Retina (tissue), 1 donor: ENCODE measurements around the gene CDAN1.
"Not testable (repeated sequence)": the region's sequence is repeated elsewhere in the genome, so short reads cannot be mapped to it uniquely, and the experiment has no call there.

Experiments
- DNase-seq: peaks from one replicate; pipeline ENCODE4 v3.0.0-alpha.2; 2016

The CDAN1 gene, protein sequence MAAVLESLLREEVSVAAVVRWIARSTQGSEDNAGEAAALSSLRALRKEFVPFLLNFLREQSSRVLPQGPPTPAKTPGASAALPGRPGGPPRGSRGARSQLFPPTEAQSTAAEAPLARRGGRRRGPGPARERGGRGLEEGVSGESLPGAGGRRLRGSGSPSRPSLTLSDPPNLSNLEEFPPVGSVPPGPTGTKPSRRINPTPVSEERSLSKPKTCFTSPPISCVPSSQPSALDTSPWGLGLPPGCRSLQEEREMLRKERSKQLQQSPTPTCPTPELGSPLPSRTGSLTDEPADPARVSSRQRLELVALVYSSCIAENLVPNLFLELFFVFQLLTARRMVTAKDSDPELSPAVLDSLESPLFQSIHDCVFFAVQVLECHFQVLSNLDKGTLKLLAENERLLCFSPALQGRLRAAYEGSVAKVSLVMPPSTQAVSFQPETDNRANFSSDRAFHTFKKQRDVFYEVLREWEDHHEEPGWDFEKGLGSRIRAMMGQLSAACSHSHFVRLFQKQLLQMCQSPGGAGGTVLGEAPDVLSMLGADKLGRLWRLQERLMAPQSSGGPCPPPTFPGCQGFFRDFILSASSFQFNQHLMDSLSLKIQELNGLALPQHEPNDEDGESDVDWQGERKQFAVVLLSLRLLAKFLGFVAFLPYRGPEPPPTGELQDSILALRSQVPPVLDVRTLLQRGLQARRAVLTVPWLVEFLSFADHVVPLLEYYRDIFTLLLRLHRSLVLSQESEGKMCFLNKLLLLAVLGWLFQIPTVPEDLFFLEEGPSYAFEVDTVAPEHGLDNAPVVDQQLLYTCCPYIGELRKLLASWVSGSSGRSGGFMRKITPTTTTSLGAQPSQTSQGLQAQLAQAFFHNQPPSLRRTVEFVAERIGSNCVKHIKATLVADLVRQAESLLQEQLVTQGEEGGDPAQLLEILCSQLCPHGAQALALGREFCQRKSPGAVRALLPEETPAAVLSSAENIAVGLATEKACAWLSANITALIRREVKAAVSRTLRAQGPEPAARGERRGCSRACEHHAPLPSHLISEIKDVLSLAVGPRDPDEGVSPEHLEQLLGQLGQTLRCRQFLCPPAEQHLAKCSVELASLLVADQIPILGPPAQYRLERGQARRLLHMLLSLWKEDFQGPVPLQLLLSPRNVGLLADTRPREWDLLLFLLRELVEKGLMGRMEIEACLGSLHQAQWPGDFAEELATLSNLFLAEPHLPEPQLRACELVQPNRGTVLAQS

DNA sequence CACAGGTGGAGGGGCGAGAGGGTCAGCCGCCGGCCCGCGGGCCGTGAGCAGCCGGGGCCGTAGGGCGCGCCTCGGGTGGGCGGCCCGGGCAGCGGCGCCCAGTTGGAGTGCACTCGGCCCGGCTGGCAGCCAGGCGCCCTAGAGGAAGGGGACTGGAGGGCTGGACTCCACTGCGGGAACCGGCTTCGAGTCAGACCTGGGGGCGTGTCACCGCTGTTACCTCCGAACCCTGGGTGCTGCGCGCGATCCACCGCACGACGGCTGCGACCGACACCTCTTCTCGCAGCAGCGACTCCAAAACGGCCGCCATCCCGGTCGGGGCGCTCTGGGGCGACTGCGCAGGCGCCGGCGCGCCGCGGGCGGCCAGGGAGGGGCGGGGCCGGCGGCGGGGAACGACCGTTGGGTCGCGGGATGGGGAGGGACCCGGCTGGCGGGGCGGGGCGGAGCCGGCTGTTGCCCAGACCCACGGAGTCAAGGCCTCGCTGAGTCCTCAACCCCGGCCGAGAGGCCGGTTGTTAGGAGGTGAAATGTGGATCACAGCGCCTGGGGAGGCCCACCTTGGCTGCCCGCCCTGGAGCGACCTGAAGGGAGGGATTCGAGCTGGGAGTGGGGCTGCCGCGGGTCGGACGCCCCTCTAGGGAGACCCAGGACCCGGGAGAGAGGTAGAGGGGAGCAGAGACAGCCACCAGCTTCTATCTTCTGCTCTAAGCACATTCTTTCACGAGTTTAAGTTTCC is at the start of gene CDAN1:
TSS of gene CDAN1 (minus strand) at position 336 of the 736 bp plus-strand sequence. CDS start at position 310, 26 bp downstream.
- peak; percentile 89 for DNase-seq

DNA sequence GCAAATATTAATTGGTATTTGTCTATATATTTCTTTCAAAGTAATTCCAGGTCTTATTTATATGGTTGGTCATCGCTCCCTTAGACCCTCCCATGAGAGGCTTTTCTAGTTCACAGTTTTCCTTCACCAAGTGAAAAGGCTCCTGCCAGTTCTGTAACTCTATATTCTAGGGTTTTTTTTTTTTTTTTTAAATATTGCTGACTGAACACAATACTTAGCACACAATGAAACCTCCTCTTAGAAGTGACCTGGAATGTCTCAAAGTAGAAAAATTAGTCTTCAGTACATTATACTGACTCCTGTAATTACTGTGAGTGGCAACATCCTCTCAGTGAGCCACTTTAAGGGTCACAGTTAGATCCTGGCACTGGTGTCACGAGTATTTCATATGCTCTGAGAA is 48.6 kb upstream of the CDAN1 start:
- DNase-seq, result no peak

DNA sequence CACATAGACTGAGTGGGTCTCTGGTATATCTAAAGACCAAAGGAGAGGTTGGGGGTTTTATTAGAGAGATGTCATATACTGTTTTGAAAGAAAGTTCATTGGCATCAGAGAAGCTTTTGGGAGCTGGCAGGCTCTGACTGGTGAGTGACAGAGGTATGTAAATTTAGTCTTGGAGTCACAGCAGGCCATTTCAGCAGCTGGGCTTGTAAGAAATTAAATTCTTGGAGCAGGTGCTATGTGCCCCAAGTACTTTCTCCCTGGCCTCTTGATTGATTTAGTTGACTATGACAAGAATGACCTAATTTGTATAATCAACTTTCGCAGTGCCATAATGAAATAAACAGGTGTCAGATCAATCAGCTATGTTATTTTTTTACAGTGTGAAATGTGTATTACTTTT is 47.8 kb upstream of the CDAN1 start:
- DNase-seq, result no peak

DNA sequence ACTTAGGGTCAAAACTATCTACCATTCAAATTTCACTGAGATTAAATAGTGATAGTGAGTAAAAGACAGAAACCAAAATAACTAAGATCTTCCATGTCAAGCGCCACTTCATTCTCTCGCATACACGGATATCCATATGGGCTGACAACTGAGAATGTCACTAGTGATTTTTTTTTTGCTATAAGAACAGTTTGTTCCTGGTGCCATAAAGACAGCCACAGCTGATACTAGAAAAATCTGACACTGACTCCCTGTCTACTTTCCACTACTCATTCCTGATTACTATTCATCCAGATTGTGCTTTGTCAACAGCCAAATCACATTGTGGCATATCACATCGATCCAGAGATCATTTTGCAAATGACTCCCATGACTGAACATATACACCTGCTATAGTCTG is 45.8 kb upstream of the CDAN1 start:
- no peak for DNase-seq

DNA sequence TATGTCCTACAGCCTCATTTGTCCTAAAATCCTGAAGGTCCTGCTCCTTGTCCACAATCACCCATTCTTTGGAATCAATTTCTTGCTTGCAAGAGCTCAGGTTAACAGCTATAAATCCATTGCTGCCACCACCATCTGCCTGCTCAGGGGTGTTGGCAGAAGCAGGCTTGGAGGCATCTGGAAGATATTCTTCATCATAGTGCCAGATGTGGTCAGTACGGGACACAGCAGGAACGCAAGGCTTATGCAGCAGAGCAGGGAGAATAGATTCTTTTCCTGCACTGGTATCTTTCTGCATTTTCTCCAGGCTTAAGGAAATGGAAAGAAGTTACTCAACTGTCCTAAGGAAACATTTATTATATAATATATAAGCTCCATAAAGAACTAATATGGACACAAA is 38.5 kb upstream of the CDAN1 start:
- DNase-seq, result no peak

DNA sequence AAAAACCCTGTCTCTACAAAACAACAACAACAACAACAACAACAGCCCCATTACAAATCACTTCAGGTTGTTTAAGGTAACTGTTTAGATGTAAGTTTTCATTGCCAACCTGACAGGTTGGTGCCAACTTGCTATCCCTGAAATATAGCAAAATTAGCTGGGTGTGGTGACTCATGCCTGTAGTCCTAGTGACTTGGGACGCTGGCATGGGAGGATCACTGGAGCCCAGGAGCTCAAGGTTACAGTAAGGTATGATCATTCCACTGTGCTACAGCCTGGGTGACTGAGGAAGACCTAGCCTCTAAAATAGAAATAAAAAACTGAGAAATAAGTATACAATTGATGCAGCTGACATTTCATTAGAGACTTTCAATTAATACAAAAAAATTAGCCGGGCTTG is 36.0 kb upstream of the CDAN1 start:
- DNase-seq, result no peak

DNA sequence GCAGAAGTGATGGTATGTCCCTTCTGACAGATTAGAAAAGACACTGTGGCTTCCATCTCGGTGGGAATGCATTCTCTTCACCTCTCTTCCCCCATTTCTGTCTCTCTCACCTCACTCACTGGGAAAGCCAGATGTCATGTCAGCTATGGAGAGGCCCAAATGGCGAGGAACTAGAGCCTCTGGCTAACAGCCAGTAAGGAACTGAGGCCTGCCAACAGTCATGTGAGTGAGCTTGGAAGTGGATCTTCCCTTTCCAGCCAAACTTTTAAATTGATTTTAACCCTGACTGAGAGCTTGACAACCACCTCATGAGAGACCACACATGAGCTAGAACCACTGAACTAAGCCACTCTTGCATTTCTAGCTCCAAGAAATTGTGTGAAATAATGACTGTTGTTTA is 35.2 kb upstream of the CDAN1 start:
- DNase-seq, result no peak

DNA sequence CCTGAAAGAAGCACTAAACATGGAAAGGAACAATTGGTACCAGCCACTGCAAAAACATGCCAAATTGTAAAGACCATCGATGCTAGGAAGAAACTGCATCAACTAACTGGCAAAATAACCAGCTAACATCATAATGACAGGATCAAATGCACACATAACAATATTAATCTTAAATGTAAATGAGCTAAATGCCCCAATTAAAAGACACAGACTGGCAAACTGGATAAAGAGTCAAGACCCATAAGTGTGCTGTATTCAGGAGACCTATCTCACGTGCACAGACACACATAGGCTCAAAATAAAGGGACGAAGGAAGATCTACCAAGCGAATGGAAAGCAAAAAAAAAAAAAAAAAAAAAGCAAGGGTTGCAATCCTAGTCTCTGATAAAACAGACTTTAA is 29.2 kb upstream of the CDAN1 start:
- not testable (repeated sequence) for DNase-seq

DNA sequence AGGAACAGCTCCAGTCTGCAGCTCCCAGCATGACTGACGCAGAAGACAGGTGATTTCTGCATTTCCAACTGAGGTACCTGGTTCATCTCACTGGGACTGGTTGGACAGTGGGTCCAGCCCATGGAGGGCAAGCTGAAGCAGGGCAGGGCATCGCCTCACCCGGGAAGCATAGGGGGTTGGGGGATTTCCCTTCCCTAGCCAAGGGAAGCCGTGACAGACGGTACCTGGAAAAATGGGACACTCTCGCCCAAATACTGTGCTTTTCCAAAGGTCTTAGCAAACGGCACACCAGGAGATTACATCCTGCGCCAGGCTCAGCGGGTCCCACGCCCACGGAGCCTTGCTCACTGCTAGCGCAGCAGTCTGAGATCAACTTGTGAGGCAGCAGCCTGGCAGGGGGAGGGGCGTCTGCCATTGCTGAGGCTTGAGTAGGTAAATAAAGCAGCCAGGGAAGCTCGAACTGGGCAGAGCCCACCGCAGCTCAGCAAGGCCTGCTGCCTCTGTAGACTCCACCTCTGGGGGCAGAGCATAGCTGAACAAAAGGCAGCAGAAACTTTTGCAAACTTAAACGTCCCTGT is 27.3 kb upstream of the CDAN1 start:
- DNase-seq, result not testable (repeated sequence)

DNA sequence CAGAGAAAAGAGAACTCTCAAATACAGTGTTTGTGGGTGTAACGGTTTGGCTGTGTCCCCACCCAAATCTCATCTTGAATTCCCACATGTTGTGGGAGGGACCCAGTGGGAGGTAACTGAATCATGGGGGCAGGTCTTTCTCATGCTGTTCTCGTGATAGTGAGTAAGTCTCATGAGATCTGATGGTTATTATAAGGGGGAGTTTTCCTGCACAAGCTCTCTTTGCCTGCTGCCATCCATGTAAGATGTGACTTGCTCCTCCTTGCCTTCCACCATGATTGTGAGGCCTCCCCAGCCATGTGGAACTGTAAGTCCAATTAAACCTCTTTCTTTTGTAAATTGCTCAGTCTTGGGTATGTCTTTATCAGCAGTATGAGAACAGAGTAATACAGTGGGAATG is 24.9 kb upstream of the CDAN1 start:
- DNase-seq, result not testable (repeated sequence)

DNA sequence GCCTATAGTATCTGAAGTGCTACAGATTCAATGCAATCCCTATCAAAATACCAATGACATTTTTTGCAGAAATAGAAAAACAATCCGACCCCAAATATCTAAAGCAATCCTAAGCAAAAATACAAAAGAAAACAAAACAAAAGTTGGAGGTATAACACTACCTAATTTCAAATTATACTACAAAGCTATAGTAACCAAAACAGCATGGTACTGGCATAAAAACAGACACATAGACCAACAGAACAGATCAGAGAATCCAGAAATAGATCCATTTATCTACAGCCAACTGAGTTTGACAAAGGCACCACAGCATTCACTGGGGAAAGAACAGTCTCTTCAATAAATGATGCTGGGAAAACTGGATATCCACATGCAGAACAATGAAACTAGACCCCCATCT is 23.8 kb upstream of the CDAN1 start:
- no peak for DNase-seq

DNA sequence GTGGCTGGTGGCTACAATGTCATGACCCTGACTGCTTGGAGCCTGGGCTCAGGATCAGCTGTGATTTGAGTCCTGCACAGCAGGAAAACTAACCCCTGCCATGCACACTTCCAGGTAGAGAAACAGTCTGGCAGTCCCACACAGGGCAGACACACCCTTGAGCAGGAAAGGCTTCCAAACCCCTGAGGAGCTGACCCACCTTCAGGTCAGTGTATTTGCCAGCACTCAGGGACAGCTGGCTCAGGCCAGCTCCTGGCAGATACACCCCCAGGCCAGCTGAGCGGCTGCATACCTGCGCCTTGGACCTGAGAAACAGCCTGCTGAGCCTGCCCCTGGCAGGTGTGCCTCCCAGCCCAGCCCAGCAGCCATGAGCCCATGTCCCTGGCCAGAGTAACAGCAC is 22.2 kb upstream of the CDAN1 start:
- DNase-seq, result no peak

DNA sequence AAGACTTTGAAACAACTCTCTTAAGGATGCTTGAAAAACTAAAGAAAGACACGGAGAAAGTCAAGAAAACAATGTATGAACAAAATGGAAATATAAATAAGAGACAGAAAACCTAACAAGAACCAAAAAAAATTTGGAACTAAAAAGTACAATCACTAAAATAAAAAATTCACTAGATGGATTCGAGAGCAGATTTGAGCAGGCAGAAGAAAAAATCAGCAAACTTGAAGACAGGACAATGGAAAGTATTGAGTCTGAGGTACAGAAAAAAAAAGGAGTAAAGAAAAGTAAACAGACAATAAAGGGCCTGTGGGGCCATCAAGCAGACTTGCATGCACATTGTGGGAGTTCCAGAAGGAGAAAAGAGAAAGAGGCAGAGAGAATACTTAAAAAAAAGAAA is 13.4 kb upstream of the CDAN1 start:
- no peak for DNase-seq

DNA sequence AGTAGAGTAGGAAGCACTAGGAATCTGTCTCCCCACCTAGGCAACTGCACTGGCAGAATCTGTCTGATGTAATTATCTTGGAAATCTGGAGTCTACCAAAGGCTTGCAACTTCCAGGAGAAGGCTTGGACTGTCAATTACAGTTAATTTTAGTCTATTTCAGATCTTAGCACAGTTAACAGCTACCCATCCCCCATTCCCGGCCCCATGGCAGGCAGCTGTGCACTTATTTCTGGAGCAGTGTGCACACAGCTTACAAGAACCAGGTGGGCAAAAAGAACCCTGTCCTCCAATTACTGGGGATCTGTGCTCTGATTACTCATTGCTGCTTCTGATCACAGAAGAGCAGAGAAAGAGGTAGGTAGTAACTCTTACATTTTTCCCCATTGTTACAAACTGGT is 12.3 kb upstream of the CDAN1 start:
- DNase-seq, result no peak

DNA sequence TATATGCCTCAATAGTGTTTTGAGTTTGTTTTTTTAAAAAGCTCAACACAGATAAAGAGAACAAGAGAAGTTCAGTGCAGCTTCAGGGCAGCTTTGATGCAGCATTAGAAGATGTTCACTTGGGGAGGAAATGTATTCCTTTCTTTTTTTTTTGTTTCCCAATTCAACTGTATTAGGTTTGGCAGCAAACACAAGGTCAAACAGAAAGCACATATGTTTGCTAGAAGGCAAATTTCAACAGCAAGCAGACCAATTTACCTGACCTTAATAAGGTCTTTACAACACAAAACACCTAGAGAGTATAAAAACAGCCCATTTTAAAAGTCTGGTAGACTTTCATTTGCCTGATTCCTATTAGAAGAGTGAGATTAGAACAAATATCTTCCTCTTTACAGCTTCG is 7.3 kb upstream of the CDAN1 start:
- DNase-seq, result no peak

DNA sequence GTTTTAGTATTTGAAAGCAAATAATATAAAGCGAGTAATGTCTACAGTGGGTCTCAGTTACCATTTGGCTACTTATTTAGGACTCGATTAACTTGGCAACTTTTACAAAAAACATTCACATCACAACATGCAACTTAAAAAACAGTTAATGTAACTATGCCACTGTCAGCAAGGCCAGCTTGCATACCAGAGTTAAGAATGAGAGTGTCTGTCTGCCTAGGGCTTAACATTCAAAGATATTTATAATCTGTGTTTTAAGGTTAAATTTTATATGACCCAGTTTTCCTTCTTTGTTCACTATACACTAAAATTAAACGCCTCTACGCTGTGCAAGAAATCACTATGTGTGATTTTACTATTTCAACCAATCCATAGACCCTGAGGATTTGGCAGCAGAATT is 5.2 kb upstream of the CDAN1 start:
- DNase-seq, result no peak

DNA sequence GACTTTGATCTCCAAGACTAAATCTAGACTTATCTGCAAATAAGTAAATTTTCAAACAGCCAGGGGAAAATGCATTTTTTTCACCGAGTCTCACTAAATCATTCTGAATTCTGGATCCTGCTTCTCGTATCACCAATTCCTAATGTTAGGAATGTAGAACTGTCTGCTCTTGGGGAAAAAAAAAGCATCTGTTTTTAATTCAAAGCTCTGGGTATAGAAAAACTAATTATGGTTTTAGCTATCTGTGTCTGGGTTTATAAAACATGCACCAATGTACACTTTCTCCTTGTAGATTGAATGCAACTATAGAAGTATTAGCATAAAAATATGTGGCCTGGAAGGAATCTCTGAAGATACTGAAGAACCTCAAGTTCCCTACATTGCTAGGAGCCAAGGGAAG is 4.8 kb upstream of the CDAN1 start:
- DNase-seq, result no peak

DNA sequence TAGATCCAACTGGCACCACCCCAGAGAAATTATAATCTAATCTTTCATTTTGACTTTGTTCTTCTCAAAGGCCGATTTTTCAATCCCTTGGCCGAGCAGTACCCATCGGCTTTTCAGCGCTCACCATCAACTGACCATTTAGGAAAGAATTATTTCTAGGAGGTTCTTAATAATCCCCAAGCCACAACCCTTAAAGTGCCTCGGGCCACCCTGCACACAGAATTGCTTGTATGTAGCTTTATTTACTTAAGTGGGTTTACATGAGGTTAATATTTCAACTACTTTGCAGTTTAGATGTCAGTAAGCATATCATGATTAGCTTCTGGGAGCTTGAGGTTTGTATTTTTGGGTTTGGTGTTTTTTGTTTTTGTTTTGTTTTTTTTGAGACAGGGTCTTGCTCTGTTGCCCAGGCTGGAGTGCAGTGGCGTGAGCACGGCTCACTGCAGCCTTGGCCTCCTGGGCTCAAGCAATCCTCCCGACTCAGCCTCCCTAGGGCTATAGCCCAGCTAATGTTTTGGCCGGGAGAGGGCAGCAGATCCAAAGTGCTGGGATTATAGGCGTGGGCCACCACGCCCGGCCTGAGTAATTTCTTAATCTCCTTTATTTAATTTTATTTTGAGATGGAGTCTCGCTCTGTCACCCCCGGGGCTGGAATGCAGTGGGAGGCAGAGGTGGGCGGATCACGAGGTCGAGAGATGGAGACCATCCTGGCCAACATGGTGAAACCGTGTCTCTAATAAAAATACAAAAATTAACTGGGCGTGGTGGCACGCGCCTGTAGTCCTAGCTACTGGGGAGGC is 801 bp upstream of the CDAN1 start:
- DNase-seq, result no peak

DNA sequence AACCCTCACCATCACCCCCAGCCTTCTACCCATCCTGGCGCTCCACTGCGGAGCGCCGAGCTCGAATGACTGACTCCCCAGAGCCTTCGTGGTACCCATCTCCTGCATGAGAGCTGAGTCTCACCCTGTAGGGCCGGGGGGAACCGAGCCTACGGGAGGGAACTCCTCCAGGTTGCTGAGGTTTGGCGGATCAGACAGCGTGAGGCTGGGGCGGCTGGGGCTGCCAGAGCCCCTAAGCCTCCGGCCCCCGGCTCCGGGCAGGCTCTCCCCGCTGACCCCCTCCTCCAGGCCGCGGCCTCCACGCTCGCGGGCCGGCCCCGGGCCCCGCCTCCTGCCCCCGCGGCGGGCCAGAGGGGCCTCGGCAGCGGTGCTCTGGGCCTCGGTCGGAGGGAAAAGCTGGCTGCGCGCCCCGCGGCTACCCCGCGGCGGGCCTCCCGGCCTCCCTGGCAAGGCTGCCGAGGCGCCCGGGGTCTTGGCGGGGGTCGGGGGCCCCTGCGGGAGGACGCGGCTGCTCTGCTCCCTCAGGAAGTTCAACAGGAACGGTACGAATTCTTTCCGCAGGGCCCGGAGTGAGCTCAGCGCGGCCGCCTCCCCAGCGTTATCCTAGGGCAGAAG is 643 bp downstream of the CDAN1 start:
- DNase-seq, result peak; percentile 51

DNA sequence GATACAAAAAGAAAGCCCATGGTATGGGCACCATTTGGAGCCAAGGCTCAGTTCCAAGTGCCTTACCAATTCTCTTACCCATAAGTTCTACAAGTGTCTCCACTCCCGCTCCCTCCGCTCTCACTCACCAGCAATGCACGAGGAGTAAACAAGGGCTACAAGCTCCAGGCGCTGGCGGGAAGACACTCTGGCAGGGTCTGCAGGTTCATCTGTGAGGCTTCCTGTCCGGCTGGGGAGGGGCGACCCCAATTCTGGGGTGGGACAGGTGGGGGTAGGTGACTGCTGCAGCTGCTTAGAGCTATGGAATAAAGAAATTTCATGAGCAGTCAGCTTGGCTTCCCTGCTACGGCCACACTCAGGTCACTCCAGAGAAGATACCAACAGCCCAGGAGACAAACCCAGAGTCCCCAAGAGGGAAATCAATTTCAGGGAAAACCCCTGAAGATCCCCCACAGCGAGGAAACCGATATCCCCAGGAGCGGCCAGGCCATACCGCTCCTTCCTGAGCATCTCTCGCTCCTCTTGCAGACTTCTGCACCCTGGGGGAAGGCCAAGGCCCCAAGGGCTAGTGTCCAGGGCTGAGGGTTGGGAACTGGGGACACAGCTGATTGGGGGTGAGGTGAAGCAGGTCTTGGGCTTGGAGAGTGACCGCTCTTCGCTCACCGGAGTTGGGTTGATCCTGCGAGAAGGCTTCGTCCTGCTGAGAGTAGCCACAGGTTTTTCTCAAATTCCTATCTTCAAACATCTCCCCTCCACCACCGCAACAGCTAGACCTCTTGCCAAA is 1.4 kb downstream of the CDAN1 start:
- DNase-seq, result no peak
